Measurements from ENCODE around the gene HLA-A.
A peak's percentile ranks its signal among the peaks of the same experiment; 100 is the strongest.

GRCh38 chr6:29974901-29975560 is 32.7 kb downstream of the HLA-A start:
- TF ChIP-seq CTCF (IDR thresholded peaks at IDR 0.05) (no peak), POLR2A (IDR thresholded peaks at IDR 0.05) (no peak), EP300 (IDR thresholded peaks at IDR 0.05) (peak in 1 of 2 donors; percentile 1)
